Progenitor cell of endocrine pancreas (in vitro differentiated cells): ENCODE results near the gene RUNX1. TPM values are rescaled to one million over a fixed set of nuclear protein-coding genes. Genes with fewer than 3 reads are reported as not detected.
A peak's percentile ranks its signal among the peaks of the same experiment; 100 is the strongest.

Experiments used
- DNase-seq: peaks from one replicate; pipeline ENCODE4 v3.0.0; 2021; ENCODE audit warnings: low spot score; ENCODE audit not compliant: unreplicated experiment
- H3K27ac Mint-ChIP-seq: 2 replicates; pipeline ENCODE4 v1.8.0; 2021; ENCODE audit warnings: mild to moderate bottlenecking, moderate library complexity, mixed read lengths
- H3K27me3 Mint-ChIP-seq: 2 replicates; pipeline ENCODE4 v1.8.0; 2021; ENCODE audit warnings: mixed read lengths
- H3K36me3 Mint-ChIP-seq: 2 replicates; pipeline ENCODE4 v1.8.0; 2022; ENCODE audit warnings: mixed read lengths; ENCODE audit not compliant: insufficient read depth
- H3K4me1 Mint-ChIP-seq: 2 replicates; pipeline ENCODE4 v1.8.0; 2021; ENCODE audit warnings: low read depth, mixed read lengths
- H3K4me3 Mint-ChIP-seq: 2 replicates; pipeline ENCODE4 v1.8.0; 2021; ENCODE audit warnings: low read depth, mild to moderate bottlenecking, moderate library complexity, mixed read lengths
- H3K9me3 Mint-ChIP-seq: 2 replicates; pipeline ENCODE4 v1.8.0; 2021; ENCODE audit warnings: low read depth, mixed read lengths
- CTCF ChIP-seq: fragments of 200-600 bp; sonication (generic); IDR thresholded peaks from one replicate; pipeline ENCODE4 v1.5.0; 2021; ENCODE audit warnings: antibody characterized with exemption, mild to moderate bottlenecking; ENCODE audit not compliant: unreplicated experiment
- total RNA-seq: library from RNA; stranded (reverse); gene quantifications from 2 replicates; pipeline ENCODE4 v1.2.1, GENCODE V29; 2021

Gene RUNX1
- total RNA-seq, 1 donor from 2014 or later: 7.1 TPM

DNA sequence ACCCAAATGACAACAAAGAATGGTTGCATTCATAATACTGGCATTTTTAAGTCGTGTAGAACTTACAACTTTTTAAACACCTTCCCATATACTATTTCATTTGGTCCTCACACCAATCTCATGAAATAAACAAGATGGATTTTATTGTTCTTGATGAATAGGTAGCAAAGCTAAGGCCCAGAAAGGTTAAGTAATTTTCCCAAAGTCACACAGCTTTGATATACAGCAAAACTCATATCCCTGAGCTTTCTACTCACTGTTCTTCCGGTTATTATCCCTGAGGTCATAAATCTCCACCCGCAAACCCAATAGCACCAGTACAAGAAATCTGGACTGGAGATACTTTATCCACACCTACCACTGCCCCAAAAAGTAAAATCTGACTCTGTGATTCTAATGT lies 186.2 kb downstream of the RUNX1 start:
- DNase-seq: no peak
- Mint-ChIP-seq H3K36me3 (no peaks in the 10 kb centered on the region), H3K4me1 (peaks cover 21% of the 10 kb centered on the region), H3K27ac (no peak overlapping the region), H3K4me3 (no peak overlapping the region), H3K27me3 (peaks cover 48% of the 10 kb centered on the region), H3K9me3 (no peaks in the 10 kb centered on the region)
- no peak for TF ChIP-seq CTCF

DNA sequence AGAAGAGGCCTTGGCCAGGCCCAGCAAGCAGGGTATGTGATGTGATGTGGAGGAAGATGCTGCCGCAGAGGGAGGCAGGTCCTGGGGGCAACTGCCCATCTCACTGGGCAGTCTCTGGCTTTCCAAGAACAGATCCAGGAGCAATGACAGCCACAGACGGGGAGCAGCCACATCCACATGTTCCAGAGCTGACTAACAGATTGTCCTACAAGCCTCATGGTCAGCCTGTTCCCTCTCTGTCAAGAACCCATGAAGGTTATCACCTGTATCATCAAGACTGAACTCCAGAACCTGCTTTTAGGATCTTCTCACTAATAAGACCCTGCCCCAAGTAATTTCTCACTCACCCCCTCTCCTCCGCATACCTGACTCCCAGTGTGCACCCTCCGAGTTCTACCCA lies 187.8 kb downstream of the RUNX1 start:
- no peaks in the 10 kb centered on the region for H3K9me3 Mint-ChIP-seq

GRCh38 chr21:34859976-34860653 lies 189.0 kb downstream of the RUNX1 start:
- Mint-ChIP-seq H3K4me1 (peaks cover 7% of the 10 kb centered on the region), H3K36me3 (no peaks in the 10 kb centered on the region), H3K4me3 (no peak overlapping the region), H3K9me3 (no peaks in the 10 kb centered on the region), H3K27ac (no peak overlapping the region), H3K27me3 (peaks cover 46% of the 10 kb centered on the region)
- TF ChIP-seq CTCF: no peak
- DNase-seq: no peak

More for the DNA sequence above, 187.8 kb downstream of the RUNX1 start:
- no peak overlapping the region for H3K27ac Mint-ChIP-seq
- no peaks in the 10 kb centered on the region for H3K36me3 Mint-ChIP-seq
- no peak for TF ChIP-seq CTCF
- DNase-seq: no peak
- peaks cover 12% of the 10 kb centered on the region for H3K4me1 Mint-ChIP-seq
- H3K27me3 Mint-ChIP-seq: peaks cover 52% of the 10 kb centered on the region
- H3K4me3 Mint-ChIP-seq: no peak overlapping the region

DNA sequence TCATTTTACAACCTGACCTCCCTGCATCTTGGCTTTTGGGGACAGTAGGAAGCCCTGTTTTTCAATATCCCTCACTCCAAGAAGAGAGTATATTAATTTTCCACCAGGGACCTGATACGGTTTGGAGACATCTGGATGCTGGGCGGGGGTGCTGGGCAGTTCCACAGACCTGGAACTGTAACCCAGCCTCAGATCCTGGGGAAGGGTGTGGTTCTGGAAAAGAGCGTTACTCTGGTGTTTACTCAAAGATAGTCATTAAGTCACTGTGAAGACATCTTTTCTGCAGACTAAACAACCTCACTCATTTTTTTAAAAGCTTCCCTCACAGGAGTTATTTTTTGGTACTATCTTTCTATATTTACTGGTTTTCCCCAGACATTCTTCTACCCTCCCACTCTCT lies 190.5 kb downstream of the RUNX1 start:
- Mint-ChIP-seq H3K4me1 (no peaks in the 10 kb centered on the region), H3K27ac (no peak overlapping the region), H3K4me3 (no peak overlapping the region), H3K36me3 (no peaks in the 10 kb centered on the region), H3K27me3 (peaks cover 33% of the 10 kb centered on the region), H3K9me3 (no peaks in the 10 kb centered on the region)
- no peak for DNase-seq
- no peak for TF ChIP-seq CTCF

DNA sequence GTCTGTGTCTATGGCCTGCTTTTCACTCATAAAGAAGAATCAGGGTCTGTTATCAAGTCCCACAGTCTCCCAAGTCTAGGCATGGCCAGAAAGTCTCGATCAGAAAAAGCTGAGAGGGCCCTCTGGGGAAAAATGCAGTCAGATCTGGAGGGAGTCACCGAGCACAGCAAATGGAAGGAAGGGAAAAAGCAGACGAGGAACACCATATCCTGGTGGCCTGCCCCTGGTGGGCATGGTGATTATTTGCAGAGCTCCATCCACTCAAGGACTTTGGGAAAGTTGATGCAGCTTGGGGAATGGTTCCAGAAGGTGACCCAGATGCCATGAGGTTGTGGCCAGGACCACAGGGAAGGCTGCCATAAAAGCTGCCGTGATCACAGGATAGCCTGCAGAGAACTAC lies 191.2 kb downstream of the RUNX1 start:
- H3K4me1 Mint-ChIP-seq: no peaks in the 10 kb centered on the region
- peak; percentile 40 for TF ChIP-seq CTCF
- peaks cover 31% of the 10 kb centered on the region for H3K27me3 Mint-ChIP-seq
- H3K9me3 Mint-ChIP-seq: no peaks in the 10 kb centered on the region
- no peak overlapping the region for H3K27ac Mint-ChIP-seq
- H3K4me3 Mint-ChIP-seq: no peak overlapping the region
- no peaks in the 10 kb centered on the region for H3K36me3 Mint-ChIP-seq
- no peak for DNase-seq
